ENCODE measurements around the gene DTX1. TPM values are rescaled to one million over a fixed set of nuclear protein-coding genes. Genes with fewer than 3 reads are reported as not detected.

Gene DTX1
- polyA plus RNA-seq, 6 donors from 2014 or later: 1.9 to 16.8 (median 9.8) TPM

- no peak for ATAC-seq (ENCODE audit: low read depth in 2 of 2)
- Mint-ChIP-seq H3K27ac (peak overlapping the region; percentile 96 to 99 (median 98)), H3K27me3 (no peaks in the 10 kb centered on the region), H3K36me3 (no peaks in the 10 kb centered on the region), H3K4me1 (peaks cover 30 to 75% (median 63%) of the 10 kb centered on the region in 3 donors), H3K9me3 (no peaks in the 10 kb centered on the region), H3K4me3 (peak overlapping the region; percentile 33 to 88 (median 81))
- DNase-seq: no peak
Measured at GRCh38 chr12:113069751-113070116, 13.2 kb downstream of the DTX1 start.

DNA sequence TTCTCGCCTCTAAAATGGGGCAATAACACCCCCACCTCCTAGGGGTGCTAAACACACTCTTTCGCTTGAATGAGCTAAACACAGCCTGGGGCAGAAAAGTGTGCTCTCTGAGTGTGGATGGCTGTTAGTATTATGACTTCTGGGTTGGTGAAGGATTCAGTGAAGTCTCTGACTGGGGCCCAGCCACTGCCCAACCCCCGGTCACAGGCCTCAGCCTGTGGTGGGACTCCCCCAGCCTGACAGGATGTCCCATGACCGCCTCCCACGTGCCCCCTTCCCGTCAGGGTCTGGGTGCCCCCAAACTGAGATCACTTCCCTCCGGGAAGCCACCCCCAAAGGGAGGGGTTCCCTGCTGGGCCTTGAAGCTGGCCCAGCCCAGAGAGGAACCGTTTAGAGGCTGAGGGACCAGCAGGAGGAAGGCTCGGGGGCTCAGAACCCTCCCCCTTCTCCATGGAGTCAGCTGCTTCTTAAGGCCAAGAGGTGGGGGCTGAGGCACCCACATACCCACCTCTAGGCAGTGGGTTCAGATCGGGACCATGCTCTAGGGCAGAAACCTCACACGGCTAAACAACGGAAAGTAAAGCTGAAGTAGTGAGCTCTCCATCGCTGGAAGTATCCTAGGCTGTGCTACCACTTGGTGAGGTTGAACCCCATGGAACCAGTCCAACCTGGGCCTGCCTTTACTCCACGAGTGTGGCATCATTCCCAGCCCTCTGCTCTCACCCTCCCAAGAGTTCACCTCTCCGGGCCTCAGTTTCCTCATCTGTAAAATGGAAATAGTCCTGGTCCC lies 13.8 kb downstream of the DTX1 start:
- Mint-ChIP-seq H3K4me3 (peak overlapping the region; percentile 34 to 88 (median 80)), H3K36me3 (no peaks in the 10 kb centered on the region), H3K9me3 (no peaks in the 10 kb centered on the region), H3K27ac (peak overlapping the region; percentile 96 to 99 (median 98)), H3K4me1 (peaks cover 36 to 71% (median 66%) of the 10 kb centered on the region in 3 donors), H3K27me3 (no peaks in the 10 kb centered on the region)
- ATAC-seq (ENCODE audit: low read depth in 2 of 2): peak; percentile 83
- DNase-seq: peak; percentile 90

DNA sequence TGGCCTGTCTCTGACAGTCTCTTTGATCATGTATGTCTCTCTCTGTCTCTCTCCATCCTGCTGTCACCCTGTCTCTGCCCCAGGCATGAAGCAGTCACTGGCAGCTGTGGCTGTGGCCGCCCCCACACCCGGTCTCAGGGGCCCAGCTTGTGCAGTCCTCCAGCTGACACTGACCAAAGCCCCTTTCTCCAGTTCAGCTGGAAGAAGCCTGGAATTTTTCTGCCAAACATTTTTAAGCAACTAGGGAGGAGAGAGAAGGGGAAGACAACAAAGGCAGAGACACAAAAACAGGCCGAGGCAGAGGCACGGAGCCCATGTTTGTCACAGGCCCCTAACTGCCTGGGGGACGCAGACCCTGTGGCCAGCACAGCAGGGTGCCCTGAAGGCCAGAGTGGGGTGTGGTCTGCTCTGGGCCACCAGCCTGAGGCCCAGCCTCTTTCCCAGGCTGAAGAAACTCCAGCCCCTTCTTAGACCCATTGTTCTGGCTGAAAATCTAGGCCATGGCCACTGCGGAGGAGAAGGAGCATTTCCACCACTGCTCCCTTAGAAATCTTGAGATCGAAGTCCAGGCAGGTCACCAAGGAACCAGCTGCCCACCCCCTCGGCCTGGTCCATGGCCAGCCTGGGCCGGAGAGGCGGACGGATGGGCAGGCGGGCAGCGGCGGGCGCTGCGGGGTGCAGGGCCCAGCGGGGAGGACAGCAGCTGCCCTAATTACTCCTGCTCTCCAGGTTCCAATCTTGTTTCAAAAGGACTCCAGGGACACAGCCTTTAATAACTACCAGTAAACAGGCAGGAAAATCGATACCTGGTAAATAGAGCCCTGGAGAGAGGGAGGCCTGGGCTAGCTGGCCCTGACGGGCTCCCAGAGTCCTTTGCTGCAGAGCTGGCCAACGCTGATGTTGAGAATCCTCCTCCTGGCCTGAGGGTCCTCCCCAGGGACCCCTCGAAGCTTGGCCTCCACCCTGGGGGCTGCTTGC lies 14.9 kb downstream of the DTX1 start:
- H3K4me1 Mint-ChIP-seq: peaks cover 47 to 76% (median 71%) of the 10 kb centered on the region in 3 donors
- H3K9me3 Mint-ChIP-seq: no peaks in the 10 kb centered on the region
- DNase-seq (no peak), ATAC-seq (ENCODE audit: low read depth in 2 of 2) (no peak)
- H3K27me3 Mint-ChIP-seq: no peaks in the 10 kb centered on the region
- H3K27ac Mint-ChIP-seq: peak overlapping the region; percentile 96 to 100 (median 98)
- peak overlapping the region; percentile 10 to 87 (median 70) for H3K4me3 Mint-ChIP-seq
- no peaks in the 10 kb centered on the region for H3K36me3 Mint-ChIP-seq

- H3K27me3 Mint-ChIP-seq: no peaks in the 10 kb centered on the region
- no peak for DNase-seq
- H3K9me3 Mint-ChIP-seq: no peaks in the 10 kb centered on the region
- peak overlapping the region in 4 of 8 donors; percentile 10 to 77 (median 58) for H3K4me3 Mint-ChIP-seq
- peaks cover 54 to 83% (median 71%) of the 10 kb centered on the region in 3 donors for H3K4me1 Mint-ChIP-seq
- ATAC-seq (ENCODE audit: low read depth in 2 of 2): no peak
- no peaks in the 10 kb centered on the region for H3K36me3 Mint-ChIP-seq
- peak overlapping the region; percentile 72 to 100 (median 97) for H3K27ac Mint-ChIP-seq
Measured at GRCh38 chr12:113072136-113072535, 15.6 kb downstream of the DTX1 start.

DNA sequence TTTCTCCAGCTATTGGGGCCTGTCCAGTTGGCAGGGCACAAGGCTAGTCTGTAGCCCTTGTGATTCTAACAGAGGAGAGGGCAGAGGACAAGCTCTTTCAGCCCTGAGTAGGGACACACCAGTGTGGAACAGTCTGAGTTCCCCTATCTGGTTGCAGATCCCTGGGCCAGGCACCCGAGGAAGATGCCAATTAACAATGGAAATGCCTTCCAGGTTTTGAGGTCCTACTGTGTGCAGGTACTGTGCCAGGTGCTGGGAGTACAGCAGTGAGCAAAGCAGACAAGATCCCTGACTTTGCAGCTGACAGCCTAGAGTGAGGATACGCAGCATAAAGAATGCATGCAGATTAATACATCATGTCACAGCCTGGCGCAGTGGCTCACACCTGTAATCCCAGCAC lies 17.1 kb downstream of the DTX1 start:
- H3K4me3 Mint-ChIP-seq: peak overlapping the region; percentile 3 to 92 (median 66)
- DNase-seq: no peak
- H3K27ac Mint-ChIP-seq: peak overlapping the region; percentile 96 to 100 (median 98)

GRCh38 chr12:113075137-113075683 lies 18.7 kb downstream of the DTX1 start:
- ATAC-seq (ENCODE audit: low read depth in 2 of 2) (peak; percentile 84 to 86), DNase-seq (peak; percentile 86)
- peak overlapping the region; percentile 96 to 100 (median 98) for H3K27ac Mint-ChIP-seq
- H3K27me3 Mint-ChIP-seq: no peaks in the 10 kb centered on the region
- peak overlapping the region; percentile 57 to 92 (median 76) for H3K4me3 Mint-ChIP-seq
- H3K36me3 Mint-ChIP-seq: no peaks in the 10 kb centered on the region
- peaks cover 77 to 88% (median 80%) of the 10 kb centered on the region in 3 donors for H3K4me1 Mint-ChIP-seq
- no peaks in the 10 kb centered on the region for H3K9me3 Mint-ChIP-seq

More for the DNA sequence above, 17.1 kb downstream of the DTX1 start:
- no peak for ATAC-seq (ENCODE audit: low read depth in 2 of 2)
- no peaks in the 10 kb centered on the region for H3K27me3 Mint-ChIP-seq
- H3K4me1 Mint-ChIP-seq: peaks cover 64 to 86% (median 73%) of the 10 kb centered on the region in 3 donors
- H3K36me3 Mint-ChIP-seq: no peaks in the 10 kb centered on the region
- H3K9me3 Mint-ChIP-seq: no peaks in the 10 kb centered on the region

DNA sequence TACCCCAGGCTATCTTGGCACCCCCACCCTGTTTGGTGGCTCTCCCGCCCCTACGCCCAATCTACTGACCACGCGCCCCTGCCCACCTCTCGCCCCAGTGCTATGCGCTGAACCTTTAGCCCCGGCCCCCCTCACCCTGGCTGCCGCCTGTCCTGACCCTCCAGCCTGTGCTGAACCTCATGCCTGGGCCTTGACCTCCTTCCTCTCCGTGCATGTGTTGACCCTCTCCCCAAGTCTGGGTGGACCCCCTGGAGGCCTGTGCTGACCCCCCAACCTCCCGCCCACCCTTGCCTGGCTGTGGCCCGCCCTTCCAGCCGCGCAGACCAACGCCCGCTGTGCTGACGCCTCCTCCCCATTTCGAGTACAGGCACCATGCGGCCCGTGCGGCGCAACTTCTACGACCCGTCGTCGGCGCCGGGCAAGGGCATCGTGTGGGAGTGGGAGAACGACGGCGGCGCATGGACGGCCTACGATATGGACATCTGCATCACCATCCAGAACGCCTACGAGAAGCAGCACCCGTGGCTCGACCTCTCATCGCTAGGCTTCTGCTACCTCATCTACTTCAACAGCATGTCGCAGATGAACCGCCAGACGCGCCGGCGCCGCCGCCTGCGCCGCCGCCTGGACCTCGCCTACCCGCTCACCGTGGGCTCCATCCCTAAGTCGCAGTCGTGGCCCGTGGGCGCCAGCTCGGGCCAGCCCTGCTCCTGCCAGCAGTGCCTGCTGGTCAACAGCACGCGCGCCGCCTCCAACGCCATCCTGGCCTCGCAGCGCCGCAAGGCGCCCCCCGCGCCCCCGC lies 20.7 kb downstream of the DTX1 start:
- Mint-ChIP-seq H3K36me3 (peaks cover 0 to 9% of the 10 kb centered on the region in 2 donors), H3K9me3 (no peaks in the 10 kb centered on the region), H3K27ac (peak overlapping the region; percentile 84 to 99 (median 96)), H3K27me3 (no peaks in the 10 kb centered on the region), H3K4me1 (peaks cover 75 to 95% (median 90%) of the 10 kb centered on the region in 3 donors), H3K4me3 (peak overlapping the region; percentile 45 to 90 (median 75))
- ATAC-seq (ENCODE audit: low read depth in 2 of 2) (no peak), DNase-seq (no peak)

DNA sequence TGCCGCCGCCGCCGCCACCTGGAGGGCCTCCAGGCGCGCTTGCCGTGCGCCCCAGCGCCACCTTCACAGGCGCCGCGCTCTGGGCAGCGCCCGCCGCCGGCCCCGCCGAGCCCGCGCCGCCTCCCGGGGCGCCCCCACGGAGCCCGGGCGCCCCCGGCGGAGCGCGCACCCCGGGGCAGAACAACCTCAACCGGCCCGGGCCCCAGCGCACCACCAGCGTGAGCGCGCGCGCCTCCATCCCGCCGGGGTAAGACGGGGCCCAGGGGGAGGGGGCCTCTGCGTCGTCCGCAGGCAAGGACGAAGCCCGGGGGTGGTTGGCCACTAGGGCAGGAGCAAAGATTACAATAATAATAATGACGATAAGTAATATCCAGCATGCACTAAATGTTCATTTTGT lies 21.3 kb downstream of the DTX1 start:
- Mint-ChIP-seq H3K4me3 (peak overlapping the region in 5 of 8 donors; percentile 13 to 89 (median 70)), H3K4me1 (peaks cover 76 to 94% (median 92%) of the 10 kb centered on the region in 3 donors), H3K27me3 (no peaks in the 10 kb centered on the region), H3K9me3 (no peaks in the 10 kb centered on the region), H3K27ac (peak overlapping the region in 5 of 6 donors; percentile 46 to 96 (median 58)), H3K36me3 (peaks cover 2 to 11% of the 10 kb centered on the region in 2 donors)
- no peak for DNase-seq
- no peak for ATAC-seq (ENCODE audit: low read depth in 2 of 2)

DNA sequence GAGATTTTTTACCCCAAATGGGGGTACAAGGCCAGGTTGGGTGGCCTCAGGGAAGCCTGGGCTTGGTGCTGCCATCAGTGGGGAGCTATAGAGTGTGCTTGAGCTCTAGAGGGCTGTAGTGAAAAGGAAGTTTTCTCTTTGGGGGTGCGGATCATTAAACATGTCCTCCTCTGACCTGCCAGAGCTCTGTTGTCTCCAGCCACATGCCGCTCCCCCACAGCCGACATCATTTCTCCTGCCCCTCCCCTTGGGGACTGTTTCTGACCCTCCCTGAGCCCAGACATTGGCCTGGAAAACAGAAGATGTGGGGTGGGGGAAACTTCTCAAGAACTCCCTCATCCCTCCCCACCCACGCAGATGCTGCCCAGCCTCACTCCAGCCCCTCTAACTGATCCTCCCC lies 25.3 kb downstream of the DTX1 start:
- DNase-seq (no peak), ATAC-seq (ENCODE audit: low read depth in 2 of 2) (no peak)
- Mint-ChIP-seq H3K27me3 (no peaks in the 10 kb centered on the region), H3K4me1 (peaks cover 78 to 94% (median 94%) of the 10 kb centered on the region in 3 donors), H3K9me3 (no peaks in the 10 kb centered on the region), H3K4me3 (peak overlapping the region in 5 of 8 donors; percentile 12 to 69 (median 53)), H3K27ac (peak overlapping the region in 5 of 6 donors; percentile 59 to 93 (median 71)), H3K36me3 (peaks cover 9 to 23% of the 10 kb centered on the region in 2 donors)

- no peaks in the 10 kb centered on the region for H3K9me3 Mint-ChIP-seq
- ATAC-seq (ENCODE audit: low read depth in 2 of 2): no peak
- H3K27ac Mint-ChIP-seq: peak overlapping the region in 5 of 6 donors; percentile 44 to 88 (median 70)
- peaks cover 78 to 94% (median 94%) of the 10 kb centered on the region in 3 donors for H3K4me1 Mint-ChIP-seq
- H3K4me3 Mint-ChIP-seq: peak overlapping the region in 5 of 8 donors; percentile 3 to 73 (median 30)
- peaks cover 9 to 23% of the 10 kb centered on the region in 2 donors for H3K36me3 Mint-ChIP-seq
- DNase-seq: no peak
- no peaks in the 10 kb centered on the region for H3K27me3 Mint-ChIP-seq
Measured at GRCh38 chr12:113082486-113083148, 26.1 kb downstream of the DTX1 start.

- Mint-ChIP-seq H3K9me3 (no peaks in the 10 kb centered on the region), H3K27ac (peak overlapping the region; percentile 51 to 98 (median 82)), H3K4me1 (peaks cover 80 to 99% (median 98%) of the 10 kb centered on the region in 3 donors), H3K4me3 (peak overlapping the region in 6 of 8 donors; percentile 1 to 69 (median 34)), H3K27me3 (no peaks in the 10 kb centered on the region), H3K36me3 (peaks cover 9 to 23% of the 10 kb centered on the region in 2 donors)
- no peak for ATAC-seq (ENCODE audit: low read depth in 2 of 2)
- no peak for DNase-seq
Measured at GRCh38 chr12:113083863-113084435, 27.4 kb downstream of the DTX1 start.
